ENCODE measurements around the gene SLC8A3. TPM values are rescaled to one million over a fixed set of nuclear protein-coding genes. Genes with fewer than 3 reads are reported as not detected.
A peak's percentile ranks its signal among the peaks of the same experiment; 100 is the strongest.

The SLC8A3 gene
- total and polyA plus RNA-seq, 2 of the 13 experiments (the other 11 are each of a cell fraction or from before 2014, with no cell fraction given), result 0.01 to 0.02 TPM

DNA sequence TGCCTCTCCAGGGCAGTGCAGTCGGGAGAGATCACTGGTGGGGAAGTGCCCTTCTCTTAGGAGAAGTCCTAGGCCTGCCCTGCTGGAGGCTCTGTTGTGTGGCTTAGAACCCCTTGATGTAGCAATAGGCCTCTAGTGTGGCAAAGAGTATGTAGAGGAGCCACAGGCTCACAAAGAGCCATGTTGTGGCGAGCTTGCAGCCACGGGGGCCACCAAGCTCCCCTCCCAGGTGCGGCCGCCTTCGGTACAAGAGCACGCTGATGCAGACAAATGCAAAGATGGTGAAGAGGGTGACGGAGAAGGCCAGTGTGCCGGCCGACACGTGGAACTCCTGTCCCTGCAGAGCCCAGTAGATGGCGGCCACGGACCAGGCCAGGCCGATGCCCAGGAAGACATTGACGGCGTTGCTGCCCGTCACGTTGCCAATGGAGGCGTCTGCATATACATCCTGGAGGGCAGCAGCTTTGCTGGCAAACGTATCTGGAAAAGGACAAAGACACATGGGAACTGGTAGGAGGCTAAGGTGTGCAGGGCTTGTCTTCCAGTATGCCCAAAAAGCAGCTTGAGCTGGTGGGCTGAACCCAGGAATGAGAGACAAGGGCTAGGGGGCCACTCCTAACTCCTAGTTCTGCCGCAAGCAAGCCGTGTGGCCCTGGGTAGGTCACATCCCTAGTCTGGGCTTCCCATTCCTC is 142.8 kb downstream of the SLC8A3 start (continued):
- TF ChIP-seq, protein P1, sequence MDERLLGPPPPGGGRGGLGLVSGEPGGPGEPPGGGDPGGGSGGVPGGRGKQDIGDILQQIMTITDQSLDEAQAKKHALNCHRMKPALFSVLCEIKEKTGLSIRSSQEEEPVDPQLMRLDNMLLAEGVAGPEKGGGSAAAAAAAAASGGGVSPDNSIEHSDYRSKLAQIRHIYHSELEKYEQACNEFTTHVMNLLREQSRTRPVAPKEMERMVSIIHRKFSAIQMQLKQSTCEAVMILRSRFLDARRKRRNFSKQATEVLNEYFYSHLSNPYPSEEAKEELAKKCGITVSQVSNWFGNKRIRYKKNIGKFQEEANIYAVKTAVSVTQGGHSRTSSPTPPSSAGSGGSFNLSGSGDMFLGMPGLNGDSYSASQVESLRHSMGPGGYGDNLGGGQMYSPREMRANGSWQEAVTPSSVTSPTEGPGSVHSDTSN (CRISPR knock-in tag; IDR thresholded peaks at IDR 0.05), result peak; percentile 46; the same call in 1 of the 2 replicates
- no peak for TF ChIP-seq KLF9 (CRISPR knock-in tag; IDR thresholded peaks at IDR 0.05; ENCODE audit: low read depth)
- no peak for TF ChIP-seq SMARCE1 (IDR thresholded peaks at IDR 0.05; ENCODE audit: borderline replicate concordance)
- TF ChIP-seq ZNF160 (CRISPR knock-in tag; IDR thresholded peaks at IDR 0.05), result 0 out of 2 replicates have a peak, but pooled peaks have one; percentile 44
- TF ChIP-seq, protein P2, sequence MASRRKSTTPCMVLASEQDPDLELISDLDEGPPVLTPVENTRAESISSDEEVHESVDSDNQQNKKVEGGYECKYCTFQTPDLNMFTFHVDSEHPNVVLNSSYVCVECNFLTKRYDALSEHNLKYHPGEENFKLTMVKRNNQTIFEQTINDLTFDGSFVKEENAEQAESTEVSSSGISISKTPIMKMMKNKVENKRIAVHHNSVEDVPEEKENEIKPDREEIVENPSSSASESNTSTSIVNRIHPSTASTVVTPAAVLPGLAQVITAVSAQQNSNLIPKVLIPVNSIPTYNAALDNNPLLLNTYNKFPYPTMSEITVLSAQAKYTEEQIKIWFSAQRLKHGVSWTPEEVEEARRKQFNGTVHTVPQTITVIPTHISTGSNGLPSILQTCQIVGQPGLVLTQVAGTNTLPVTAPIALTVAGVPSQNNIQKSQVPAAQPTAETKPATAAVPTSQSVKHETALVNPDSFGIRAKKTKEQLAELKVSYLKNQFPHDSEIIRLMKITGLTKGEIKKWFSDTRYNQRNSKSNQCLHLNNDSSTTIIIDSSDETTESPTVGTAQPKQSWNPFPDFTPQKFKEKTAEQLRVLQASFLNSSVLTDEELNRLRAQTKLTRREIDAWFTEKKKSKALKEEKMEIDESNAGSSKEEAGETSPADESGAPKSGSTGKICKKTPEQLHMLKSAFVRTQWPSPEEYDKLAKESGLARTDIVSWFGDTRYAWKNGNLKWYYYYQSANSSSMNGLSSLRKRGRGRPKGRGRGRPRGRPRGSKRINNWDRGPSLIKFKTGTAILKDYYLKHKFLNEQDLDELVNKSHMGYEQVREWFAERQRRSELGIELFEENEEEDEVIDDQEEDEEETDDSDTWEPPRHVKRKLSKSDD (CRISPR knock-in tag; IDR thresholded peaks at IDR 0.05; ENCODE audit: low read depth), result peak; percentile 88
- TF ChIP-seq, protein P3, sequence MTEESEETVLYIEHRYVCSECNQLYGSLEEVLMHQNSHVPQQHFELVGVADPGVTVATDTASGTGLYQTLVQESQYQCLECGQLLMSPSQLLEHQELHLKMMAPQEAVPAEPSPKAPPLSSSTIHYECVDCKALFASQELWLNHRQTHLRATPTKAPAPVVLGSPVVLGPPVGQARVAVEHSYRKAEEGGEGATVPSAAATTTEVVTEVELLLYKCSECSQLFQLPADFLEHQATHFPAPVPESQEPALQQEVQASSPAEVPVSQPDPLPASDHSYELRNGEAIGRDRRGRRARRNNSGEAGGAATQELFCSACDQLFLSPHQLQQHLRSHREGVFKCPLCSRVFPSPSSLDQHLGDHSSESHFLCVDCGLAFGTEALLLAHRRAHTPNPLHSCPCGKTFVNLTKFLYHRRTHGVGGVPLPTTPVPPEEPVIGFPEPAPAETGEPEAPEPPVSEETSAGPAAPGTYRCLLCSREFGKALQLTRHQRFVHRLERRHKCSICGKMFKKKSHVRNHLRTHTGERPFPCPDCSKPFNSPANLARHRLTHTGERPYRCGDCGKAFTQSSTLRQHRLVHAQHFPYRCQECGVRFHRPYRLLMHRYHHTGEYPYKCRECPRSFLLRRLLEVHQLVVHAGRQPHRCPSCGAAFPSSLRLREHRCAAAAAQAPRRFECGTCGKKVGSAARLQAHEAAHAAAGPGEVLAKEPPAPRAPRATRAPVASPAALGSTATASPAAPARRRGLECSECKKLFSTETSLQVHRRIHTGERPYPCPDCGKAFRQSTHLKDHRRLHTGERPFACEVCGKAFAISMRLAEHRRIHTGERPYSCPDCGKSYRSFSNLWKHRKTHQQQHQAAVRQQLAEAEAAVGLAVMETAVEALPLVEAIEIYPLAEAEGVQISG (CRISPR knock-in tag; IDR thresholded peaks at IDR 0.05), result peak; percentile 70
- TF ChIP-seq ZNF772 (CRISPR knock-in tag; IDR thresholded peaks at IDR 0.05), result no peak; the same call in 1 of the 2 replicates
- peak; percentile 63; the same call in 1 of the 2 replicates for TF ChIP-seq ZNF331 (CRISPR knock-in tag; IDR thresholded peaks at IDR 0.05)
- TF ChIP-seq ZNF318 (CRISPR knock-in tag; IDR thresholded peaks at IDR 0.05), result no peak
- TF ChIP-seq HES4 (CRISPR knock-in tag; IDR thresholded peaks at IDR 0.05; ENCODE audit: borderline replicate concordance), result 0 out of 2 replicates have a peak, but pooled peaks have one; percentile 55
- no peak; the same call in 1 of the 2 replicates for TF ChIP-seq FOXC1 (CRISPR knock-in tag; IDR thresholded peaks at IDR 0.05; ENCODE audit: borderline replicate concordance)
- peak; percentile 75 for TF ChIP-seq PHF5A (CRISPR knock-in tag; IDR thresholded peaks at IDR 0.05; ENCODE audit: low read depth, unreplicated experiment)
- TF ChIP-seq ZNF235 (CRISPR knock-in tag; IDR thresholded peaks at IDR 0.05; ENCODE audit: borderline replicate concordance), result peak; percentile 69; the same call in 1 of the 2 replicates
- TF ChIP-seq CHD2 (IDR thresholded peaks at IDR 0.05; ENCODE audit: low read depth, low read length), result no peak
